PC-9 (cell line): ENCODE measurements around the gene HK3. TPM values are rescaled to one million over a fixed set of nuclear protein-coding genes. Genes with fewer than 3 reads are reported as not detected.

ENCODE experiments used
- BruUV-seq: library from RNA; stranded (reverse); fragments of 400-500 nt; replicated peaks from 2 replicates; lab custom pipeline; 2021; lab: Mats Ljungman, UMichigan
- CTCF ChIA-PET: fragments of 300-600 bp; sonication (Branson Sonifier 250); formaldehyde crosslinking; loops from one replicate; lab custom pipeline; 2022; ENCODE audit warnings: antibody characterized with exemption; lab: Charles Lee
- POLR2A ChIA-PET: fragments of 300-600 bp; sonication (Branson Sonifier 250); formaldehyde crosslinking; loops from one replicate; lab custom pipeline; 2022; ENCODE audit warnings: antibody characterized with exemption; ENCODE audit not compliant: unreplicated experiment; lab: Charles Lee
- DNase-seq, 2 experiments: peaks; one replicate each; pipeline versions ENCODE4 v3.0.0 to v3.0.0-alpha.2; 2015 to 2022; ENCODE audit warnings: mixed read lengths in 1 of 2
- H2AFZ ChIP-seq: fragments of 200-600 bp; sonication (generic); 2 replicates; pipeline ENCODE4 v1.8.1; 2017; ENCODE audit warnings: antibody characterized with exemption
- H3F3A ChIP-seq: fragments of 200-600 bp; sonication (generic); 2 replicates; pipeline ENCODE4 v1.8.1; 2017; ENCODE audit warnings: antibody characterized with exemption, mild to moderate bottlenecking, low read depth; ENCODE audit not compliant: insufficient read depth
- H3K27ac ChIP-seq: fragments of 200-600 bp; sonication (generic); 2 replicates; pipeline ENCODE4 v1.6.1; 2016; ENCODE audit warnings: mixed run types
- H3K27me3 ChIP-seq: fragments of 200-600 bp; sonication (generic); 2 replicates; pipeline ENCODE4 v1.6.1; 2016; ENCODE audit warnings: low read depth, mixed run types; ENCODE audit not compliant: insufficient read depth
- H3K36me3 ChIP-seq: fragments of 200-600 bp; sonication (generic); 2 replicates; pipeline ENCODE4 v1.6.1; 2016; ENCODE audit warnings: low read depth, mixed run types
- H3K4me1 ChIP-seq: fragments of 200-600 bp; sonication (generic); replicated peaks from 2 replicates; pipeline ENCODE4 v1.6.1; 2016; ENCODE audit warnings: mixed run types; ENCODE audit not compliant: insufficient read depth
- H3K4me2 ChIP-seq: fragments of 200-600 bp; sonication (generic); 2 replicates; pipeline ENCODE4 v1.6.1; 2017; ENCODE audit warnings: mixed run types
- H3K4me3 ChIP-seq: fragments of 200-600 bp; sonication (generic); 2 replicates; pipeline ENCODE4 v1.6.1; 2016; ENCODE audit warnings: mixed run types
- H3K79me2 ChIP-seq: fragments of 200-600 bp; sonication (generic); 2 replicates; pipeline ENCODE4 v1.6.1; 2017; ENCODE audit warnings: low read depth, mixed run types
- H3K9me2 ChIP-seq: fragments of 200-600 bp; sonication (generic); 2 replicates; pipeline ENCODE4 v1.8.1; 2017; ENCODE audit warnings: mild to moderate bottlenecking; ENCODE audit not compliant: insufficient read depth
- H3K9me3 ChIP-seq: fragments of 200-600 bp; sonication (generic); 2 replicates; pipeline ENCODE4 v1.8.1; 2016; ENCODE audit warnings: low read depth; ENCODE audit not compliant: insufficient read depth
- H4K20me1 ChIP-seq: fragments of 200-600 bp; sonication (generic); 2 replicates; pipeline ENCODE4 v1.8.1; 2017; ENCODE audit not compliant: insufficient read depth
- CTCF ChIP-seq: fragments of 200-600 bp; sonication (generic); conservative IDR thresholded peaks from 2 replicates; pipeline ENCODE4 v1.6.1; 2017; ENCODE audit warnings: mixed run types, antibody characterized with exemption, mild to moderate bottlenecking, moderate library complexity
- EZH2 ChIP-seq: fragments of 200-600 bp; sonication (generic); IDR thresholded peaks from 2 replicates; pipeline ENCODE4 v1.8.0; 2017; ENCODE audit warnings: antibody characterized with exemption, low read depth
- intact Hi-C: fragments of 100-400 bp; cut with micrococcal nuclease; formaldehyde crosslinking; loops from one replicate; pipeline ENCODE4 v1.10.0; 2022; ENCODE audit not compliant: unreplicated experiment
- total RNA-seq: library from RNA; stranded (reverse); gene quantifications from 2 replicates; pipeline ENCODE4 v1.2.3, GENCODE V29; 2021

The HK3 gene
- total RNA-seq, 1 experiment from 2014 or later, result not detected

- Histone ChIP-seq H3K4me3 (no peak overlapping the region), H3K36me3 (peaks cover 6% of the 10 kb centered on the region), H3F3A (peaks cover 4% of the 10 kb centered on the region), H3K79me2 (no peaks in the 10 kb centered on the region), H3K9me2 (no peaks in the 10 kb centered on the region), H3K9me3 (no peaks in the 10 kb centered on the region), H2AFZ (no peak overlapping the region), H3K4me1 (no peaks in the 10 kb centered on the region), H3K27me3 (no peaks in the 10 kb centered on the region), H4K20me1 (peaks cover 4% of the 10 kb centered on the region; the same call in 1 of the 2 replicates), H3K4me2 (no peak overlapping the region), H3K27ac (no peak overlapping the region)
- BruUV-seq, result no TSS peak
- intact Hi-C loops, result no loop called here
- TF ChIP-seq CTCF (no peak), EZH2 (no peak)
- ChIA-PET CTCF (no interaction called here), POLR2A (interaction anchor here (0.6 kb wide), 1 partner anchor 222 kb away, joined by 11 read pairs; no protein-coding TSS in a partner anchor)
- DNase-seq, result no peak
Observed at GRCh38 chr5:176906796-176907195, 7.7 kb upstream of the HK3 start.

- H3K4me1 ChIP-seq, result no peaks in the 10 kb centered on the region
- BruUV-seq, result no TSS peak
- H3F3A ChIP-seq, result peaks cover 6% of the 10 kb centered on the region
- H3K27ac ChIP-seq, result no peak overlapping the region
- H3K9me3 ChIP-seq, result no peaks in the 10 kb centered on the region
- H3K4me3 ChIP-seq, result no peak overlapping the region
- ChIA-PET CTCF (interaction anchor here (0.7 kb wide), 1 partner anchor 18 kb away, joined by 3 read pairs; no protein-coding TSS in a partner anchor), POLR2A (interaction anchor here (0.6 kb wide), 1 partner anchor 245 kb away, joined by 3 read pairs; no protein-coding TSS in a partner anchor)
- TF ChIP-seq EZH2 (no peak), CTCF (no peak)
- no peak for DNase-seq
- intact Hi-C loops, result no loop called here
- H4K20me1 ChIP-seq, result no peaks in the 10 kb centered on the region
- peaks cover 6% of the 10 kb centered on the region for H3K36me3 ChIP-seq
- H3K27me3 ChIP-seq, result no peaks in the 10 kb centered on the region
- no peak overlapping the region for H2AFZ ChIP-seq
- H3K4me2 ChIP-seq, result no peak overlapping the region
- H3K9me2 ChIP-seq, result no peaks in the 10 kb centered on the region
- H3K79me2 ChIP-seq, result no peaks in the 10 kb centered on the region
Observed at GRCh38 chr5:176906126-176906525, 7.0 kb upstream of the HK3 start.

- intact Hi-C loops, result no loop called here
- peaks cover 6% of the 10 kb centered on the region for H3K36me3 ChIP-seq
- TF ChIP-seq EZH2 (no peak), CTCF (no peak)
Observed at GRCh38 chr5:176904276-176904675, 5.1 kb upstream of the HK3 start.

More at GRCh38 chr5:176904276-176904675, 5.1 kb upstream of the HK3 start:
- DNase-seq, result no peak
- ChIA-PET POLR2A (no interaction called here), CTCF (no interaction called here)
- Histone ChIP-seq H3K79me2 (no peaks in the 10 kb centered on the region), H3K4me1 (no peaks in the 10 kb centered on the region), H3F3A (peaks cover 6% of the 10 kb centered on the region), H3K4me2 (no peak overlapping the region), H3K9me2 (no peaks in the 10 kb centered on the region), H2AFZ (no peak overlapping the region), H3K27ac (no peak overlapping the region), H3K9me3 (no peaks in the 10 kb centered on the region), H3K27me3 (no peaks in the 10 kb centered on the region), H3K4me3 (no peak overlapping the region), H4K20me1 (no peaks in the 10 kb centered on the region)
- BruUV-seq, result no TSS peak
